Skeletal muscle satellite cell (primary cell): ENCODE results near the gene ME3.

ENCODE experiments used
- H3K27me3 ChIP-seq: 2 replicates; pipeline ENCODE4 v1.7.0; 2013; ENCODE audit warnings: low read length; ENCODE audit not compliant: control insufficient read depth, insufficient read depth
- H3K36me3 ChIP-seq: 2 replicates; pipeline ENCODE4 v1.7.0; 2013; ENCODE audit warnings: mild to moderate bottlenecking, control low read depth, low read length; ENCODE audit not compliant: insufficient read depth
- H3K4me1 ChIP-seq: 2 replicates; pipeline ENCODE4 v1.7.0; 2013; ENCODE audit warnings: low read length; ENCODE audit not compliant: control insufficient read depth, insufficient read depth
- H3K4me2 ChIP-seq: 2 replicates; pipeline ENCODE4 v1.7.0; 2013; ENCODE audit warnings: mild to moderate bottlenecking, low read length
- H3K4me3 ChIP-seq: 2 replicates; pipeline ENCODE4 v1.7.0; 2013; ENCODE audit warnings: low read length
- H3K9ac ChIP-seq: 2 replicates; pipeline ENCODE4 v1.7.0; 2013; ENCODE audit warnings: mild to moderate bottlenecking, low read depth, low read length, moderate library complexity
- H3K9me3 ChIP-seq: replicated peaks from 2 replicates; pipeline ENCODE4 v1.7.0; 2013; ENCODE audit warnings: mild to moderate bottlenecking, control low read depth, low read length

The ME3 gene

GRCh38 chr11:86490582-86490981 lies 181.8 kb downstream of the ME3 start:
- H3K27me3 ChIP-seq, result no peaks in the 10 kb centered on the region
- no peak overlapping the region for H3K4me2 ChIP-seq
- no peaks in the 10 kb centered on the region for H3K9me3 ChIP-seq
- peaks cover 1% of the 10 kb centered on the region for H3K4me1 ChIP-seq
- H3K36me3 ChIP-seq, result no peaks in the 10 kb centered on the region
- H3K4me3 ChIP-seq, result no peak overlapping the region
- H3K9ac ChIP-seq, result no peak overlapping the region

- no peaks in the 10 kb centered on the region for H3K36me3 ChIP-seq
Measured at GRCh38 chr11:86489442-86489841, 183.0 kb downstream of the ME3 start.

GRCh38 chr11:86488553-86488952 lies 183.9 kb downstream of the ME3 start:
- no peak overlapping the region for H3K4me2 ChIP-seq
- H3K9ac ChIP-seq, result no peak overlapping the region
- H3K9me3 ChIP-seq, result no peaks in the 10 kb centered on the region
- H3K27me3 ChIP-seq, result no peaks in the 10 kb centered on the region
- H3K4me3 ChIP-seq, result no peak overlapping the region
- peaks cover 21% of the 10 kb centered on the region for H3K4me1 ChIP-seq
- H3K36me3 ChIP-seq, result no peaks in the 10 kb centered on the region

More at GRCh38 chr11:86489442-86489841, 183.0 kb downstream of the ME3 start:
- Histone ChIP-seq H3K4me3 (no peak overlapping the region), H3K9me3 (no peaks in the 10 kb centered on the region), H3K4me1 (peaks cover 12% of the 10 kb centered on the region), H3K4me2 (no peak overlapping the region), H3K27me3 (no peaks in the 10 kb centered on the region), H3K9ac (no peak overlapping the region)

GRCh38 chr11:86487671-86488070 lies 184.7 kb downstream of the ME3 start:
- Histone ChIP-seq H3K27me3 (no peaks in the 10 kb centered on the region), H3K9me3 (no peaks in the 10 kb centered on the region), H3K4me2 (no peak overlapping the region), H3K9ac (no peak overlapping the region), H3K36me3 (no peaks in the 10 kb centered on the region), H3K4me3 (no peak overlapping the region), H3K4me1 (peaks cover 30% of the 10 kb centered on the region)

- Histone ChIP-seq H3K36me3 (no peaks in the 10 kb centered on the region), H3K4me1 (peaks cover 42% of the 10 kb centered on the region), H3K4me2 (no peak overlapping the region), H3K9ac (no peak overlapping the region), H3K4me3 (no peak overlapping the region), H3K27me3 (no peaks in the 10 kb centered on the region), H3K9me3 (no peaks in the 10 kb centered on the region)
Measured at GRCh38 chr11:86486261-86487030, 186.0 kb downstream of the ME3 start.

GRCh38 chr11:86484795-86485166 lies 187.6 kb downstream of the ME3 start:
- H3K4me3 ChIP-seq, result no peak overlapping the region
- peak overlapping the region; percentile 56 for H3K9ac ChIP-seq
- peaks cover 46% of the 10 kb centered on the region for H3K4me1 ChIP-seq
- H3K9me3 ChIP-seq, result no peaks in the 10 kb centered on the region
- H3K27me3 ChIP-seq, result no peaks in the 10 kb centered on the region
- H3K4me2 ChIP-seq, result peak overlapping the region; percentile 41
- no peaks in the 10 kb centered on the region for H3K36me3 ChIP-seq

GRCh38 chr11:86483940-86484794 lies 188.2 kb downstream of the ME3 start:
- Histone ChIP-seq H3K4me1 (peaks cover 46% of the 10 kb centered on the region), H3K9ac (peak overlapping the region; percentile 66)

GRCh38 chr11:86483610-86483939 lies 188.8 kb downstream of the ME3 start:
- Histone ChIP-seq H3K9me3 (no peaks in the 10 kb centered on the region), H3K9ac (peak overlapping the region; percentile 66), H3K4me2 (peak overlapping the region; percentile 41), H3K4me1 (peaks cover 46% of the 10 kb centered on the region), H3K27me3 (no peaks in the 10 kb centered on the region), H3K4me3 (peak overlapping the region; percentile 13), H3K36me3 (no peaks in the 10 kb centered on the region)

More at GRCh38 chr11:86483940-86484794, 188.2 kb downstream of the ME3 start:
- no peaks in the 10 kb centered on the region for H3K36me3 ChIP-seq
- H3K27me3 ChIP-seq, result no peaks in the 10 kb centered on the region
- no peaks in the 10 kb centered on the region for H3K9me3 ChIP-seq
- H3K4me2 ChIP-seq, result peak overlapping the region; percentile 41
- H3K4me3 ChIP-seq, result peak overlapping the region; percentile 13

- no peaks in the 10 kb centered on the region for H3K9me3 ChIP-seq
- H3K9ac ChIP-seq, result no peak overlapping the region
- no peaks in the 10 kb centered on the region for H3K36me3 ChIP-seq
- H3K4me2 ChIP-seq, result no peak overlapping the region
- H3K27me3 ChIP-seq, result no peaks in the 10 kb centered on the region
- peaks cover 51% of the 10 kb centered on the region for H3K4me1 ChIP-seq
- H3K4me3 ChIP-seq, result no peak overlapping the region
Measured at GRCh38 chr11:86482692-86483091, 189.7 kb downstream of the ME3 start.

GRCh38 chr11:86481399-86481798 lies 191.0 kb downstream of the ME3 start:
- peaks cover 55% of the 10 kb centered on the region for H3K4me1 ChIP-seq
- H3K9me3 ChIP-seq, result no peaks in the 10 kb centered on the region
- no peak overlapping the region for H3K4me3 ChIP-seq
- no peaks in the 10 kb centered on the region for H3K36me3 ChIP-seq
- H3K4me2 ChIP-seq, result no peak overlapping the region
- no peaks in the 10 kb centered on the region for H3K27me3 ChIP-seq
- no peak overlapping the region for H3K9ac ChIP-seq

- H3K36me3 ChIP-seq, result no peaks in the 10 kb centered on the region
- no peak overlapping the region for H3K9ac ChIP-seq
- H3K27me3 ChIP-seq, result no peaks in the 10 kb centered on the region
- H3K9me3 ChIP-seq, result no peaks in the 10 kb centered on the region
- H3K4me1 ChIP-seq, result peaks cover 44% of the 10 kb centered on the region
- H3K4me3 ChIP-seq, result no peak overlapping the region
- H3K4me2 ChIP-seq, result no peak overlapping the region
Measured at GRCh38 chr11:86478348-86478747, 194.1 kb downstream of the ME3 start.
